GM10847 (cell line): ENCODE measurements around the gene SLC51A.

Experiments
- POLR2A ChIP-seq: IDR thresholded peaks from 2 replicates; pipeline ENCODE4 v1.6.1; 2011; ENCODE audit not compliant: insufficient read length; ENCODE audit errors: extremely low read depth

Gene SLC51A

GRCh38 chr3:196246612-196247308 is 30.4 kb downstream of the SLC51A start:
- no peak for TF ChIP-seq POLR2A

GRCh38 chr3:196251918-196252317 is 35.6 kb downstream of the SLC51A start:
- TF ChIP-seq POLR2A, result no peak

- TF ChIP-seq POLR2A, result no peak
Measured at GRCh38 chr3:196254376-196255283, 38.3 kb downstream of the SLC51A start.

- TF ChIP-seq POLR2A, result no peak
Measured at GRCh38 chr3:196255776-196256175, 39.4 kb downstream of the SLC51A start.

GRCh38 chr3:196260784-196261183 is 44.5 kb downstream of the SLC51A start:
- TF ChIP-seq POLR2A, result no peak

GRCh38 chr3:196263819-196264218 is 47.5 kb downstream of the SLC51A start:
- no peak for TF ChIP-seq POLR2A

GRCh38 chr3:196268284-196269163 is 52.2 kb downstream of the SLC51A start:
- TF ChIP-seq POLR2A, result no peak

GRCh38 chr3:196270499-196270898 is 54.2 kb downstream of the SLC51A start:
- TF ChIP-seq POLR2A, result no peak

GRCh38 chr3:196272826-196273225 is 56.5 kb downstream of the SLC51A start:
- TF ChIP-seq POLR2A, result no peak

- no peak for TF ChIP-seq POLR2A
Measured at GRCh38 chr3:196273655-196274054, 57.3 kb downstream of the SLC51A start.

GRCh38 chr3:196274585-196274984 is 58.3 kb downstream of the SLC51A start:
- TF ChIP-seq POLR2A, result no peak

- no peak for TF ChIP-seq POLR2A
Measured at GRCh38 chr3:196275126-196275525, 58.8 kb downstream of the SLC51A start.

- TF ChIP-seq POLR2A, result no peak
Measured at GRCh38 chr3:196280689-196281440, 64.5 kb downstream of the SLC51A start.

GRCh38 chr3:196281962-196282361 is 65.6 kb downstream of the SLC51A start:
- no peak for TF ChIP-seq POLR2A
